ENCODE results near the gene PGM2L1. TPM values are rescaled to one million over a fixed set of nuclear protein-coding genes. Genes with fewer than 3 reads are reported as not detected.
A peak's percentile ranks its signal among the peaks of the same experiment; 100 is the strongest.

PGM2L1 gene
- total RNA-seq, 2 donors from 2014 or later, result 0.66 to 5.2 TPM

GRCh38 chr11:74443071-74443864, 45.0 kb upstream of the PGM2L1 start:
- intact Hi-C loops (cut with DNase I), result no loop called here
- H3K4me3 ChIP-seq, result no peak overlapping the region
- TF ChIP-seq CTCF (IDR thresholded peaks at IDR 0.05), result peak in 6 of 7 experiments; percentile 22 to 77 (median 75)
- TF ChIP-seq POLR2A (IDR thresholded peaks at IDR 0.05), result no peak
- peak overlapping the region; percentile 40 to 61 (median 55) for H3K27ac ChIP-seq
- no peaks in the 10 kb centered on the region for H3K9me3 ChIP-seq
- H3K4me1 ChIP-seq, result peaks cover 28% of the 10 kb centered on the region
- peak; percentile 78 to 89 (median 87) for DNase-seq
- H3K27me3 ChIP-seq, result no peaks in the 10 kb centered on the region
- peak; percentile 87 for ATAC-seq
- WGBS, 2 donors, result 26 to 32% methylated on average over 8 of the region's 8 CpGs
- no peaks in the 10 kb centered on the region for H3K36me3 ChIP-seq (replicated peaks in 1 of 2; ENCODE audit: insufficient read depth in 1 of 2, low read depth in 2 of 2)

GRCh38 chr11:74442636-74443035, 44.4 kb upstream of the PGM2L1 start:
- DNase-seq (peak in 1 of 4 donors; percentile 24), ATAC-seq (peak; percentile 66)
- Histone ChIP-seq H3K4me1 (peaks cover 28% of the 10 kb centered on the region), H3K27me3 (no peaks in the 10 kb centered on the region), H3K27ac (peak overlapping the region; percentile 40 to 61 (median 55)), H3K4me3 (no peak overlapping the region), H3K36me3 (replicated peaks in 1 of 2; ENCODE audit: insufficient read depth in 1 of 2, low read depth in 2 of 2) (no peaks in the 10 kb centered on the region), H3K9me3 (no peaks in the 10 kb centered on the region)
- WGBS, 2 donors, result 27% methylated on average over 3 of the region's 3 CpGs
- intact Hi-C loops (cut with DNase I), result no loop called here
- TF ChIP-seq CTCF (IDR thresholded peaks at IDR 0.05) (no peak), POLR2A (IDR thresholded peaks at IDR 0.05) (no peak)

GRCh38 chr11:74438681-74439080, 40.4 kb upstream of the PGM2L1 start:
- H3K27ac ChIP-seq, result no peak overlapping the region
- WGBS, 2 donors, result 73 to 82% methylated on average over 1 of the region's 1 CpG
- no peaks in the 10 kb centered on the region for H3K36me3 ChIP-seq (replicated peaks in 1 of 2; ENCODE audit: insufficient read depth in 1 of 2, low read depth in 2 of 2)
- DNase-seq, result peak in 1 of 4 donors; percentile 50
- intact Hi-C loops (cut with DNase I), result no loop called here
- H3K4me3 ChIP-seq, result no peak overlapping the region
- TF ChIP-seq POLR2A (IDR thresholded peaks at IDR 0.05) (no peak), CTCF (IDR thresholded peaks at IDR 0.05) (no peak)
- ATAC-seq, result no peak
- no peaks in the 10 kb centered on the region for H3K9me3 ChIP-seq
- H3K27me3 ChIP-seq, result no peaks in the 10 kb centered on the region
- H3K4me1 ChIP-seq, result peaks cover 16% of the 10 kb centered on the region

GRCh38 chr11:74437441-74438042, 39.3 kb upstream of the PGM2L1 start:
- Histone ChIP-seq H3K4me3 (no peak overlapping the region), H3K9me3 (no peaks in the 10 kb centered on the region), H3K27ac (no peak overlapping the region), H3K36me3 (replicated peaks in 1 of 2; ENCODE audit: insufficient read depth in 1 of 2, low read depth in 2 of 2) (no peaks in the 10 kb centered on the region), H3K27me3 (no peaks in the 10 kb centered on the region), H3K4me1 (peaks cover 5% of the 10 kb centered on the region)
- ATAC-seq, result no peak
- DNase-seq, result no peak
- 94 to 100% methylated on average over 1 of the region's 1 CpG for WGBS, 2 donors
- TF ChIP-seq CTCF (IDR thresholded peaks at IDR 0.05) (no peak), POLR2A (IDR thresholded peaks at IDR 0.05) (no peak)
- intact Hi-C loops (cut with DNase I), result no loop called here
